DMS53 (cell line): Measurements from ENCODE around the gene POLA1.

ENCODE experiments used
- DNase-seq: peaks from one replicate; lab custom pipeline; 2025; lab: John Stamatoyannopoulos, UW

POLA1 gene, protein sequence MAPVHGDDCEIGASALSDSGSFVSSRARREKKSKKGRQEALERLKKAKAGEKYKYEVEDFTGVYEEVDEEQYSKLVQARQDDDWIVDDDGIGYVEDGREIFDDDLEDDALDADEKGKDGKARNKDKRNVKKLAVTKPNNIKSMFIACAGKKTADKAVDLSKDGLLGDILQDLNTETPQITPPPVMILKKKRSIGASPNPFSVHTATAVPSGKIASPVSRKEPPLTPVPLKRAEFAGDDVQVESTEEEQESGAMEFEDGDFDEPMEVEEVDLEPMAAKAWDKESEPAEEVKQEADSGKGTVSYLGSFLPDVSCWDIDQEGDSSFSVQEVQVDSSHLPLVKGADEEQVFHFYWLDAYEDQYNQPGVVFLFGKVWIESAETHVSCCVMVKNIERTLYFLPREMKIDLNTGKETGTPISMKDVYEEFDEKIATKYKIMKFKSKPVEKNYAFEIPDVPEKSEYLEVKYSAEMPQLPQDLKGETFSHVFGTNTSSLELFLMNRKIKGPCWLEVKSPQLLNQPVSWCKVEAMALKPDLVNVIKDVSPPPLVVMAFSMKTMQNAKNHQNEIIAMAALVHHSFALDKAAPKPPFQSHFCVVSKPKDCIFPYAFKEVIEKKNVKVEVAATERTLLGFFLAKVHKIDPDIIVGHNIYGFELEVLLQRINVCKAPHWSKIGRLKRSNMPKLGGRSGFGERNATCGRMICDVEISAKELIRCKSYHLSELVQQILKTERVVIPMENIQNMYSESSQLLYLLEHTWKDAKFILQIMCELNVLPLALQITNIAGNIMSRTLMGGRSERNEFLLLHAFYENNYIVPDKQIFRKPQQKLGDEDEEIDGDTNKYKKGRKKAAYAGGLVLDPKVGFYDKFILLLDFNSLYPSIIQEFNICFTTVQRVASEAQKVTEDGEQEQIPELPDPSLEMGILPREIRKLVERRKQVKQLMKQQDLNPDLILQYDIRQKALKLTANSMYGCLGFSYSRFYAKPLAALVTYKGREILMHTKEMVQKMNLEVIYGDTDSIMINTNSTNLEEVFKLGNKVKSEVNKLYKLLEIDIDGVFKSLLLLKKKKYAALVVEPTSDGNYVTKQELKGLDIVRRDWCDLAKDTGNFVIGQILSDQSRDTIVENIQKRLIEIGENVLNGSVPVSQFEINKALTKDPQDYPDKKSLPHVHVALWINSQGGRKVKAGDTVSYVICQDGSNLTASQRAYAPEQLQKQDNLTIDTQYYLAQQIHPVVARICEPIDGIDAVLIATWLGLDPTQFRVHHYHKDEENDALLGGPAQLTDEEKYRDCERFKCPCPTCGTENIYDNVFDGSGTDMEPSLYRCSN (N-terminal part only)

GRCh38 chrX:24693453-24694202 lies at the start of gene POLA1:
POLA1 (plus strand) TSS chrX:24693918; CDS start chrX:24693962, 44 bp downstream.
- peak; percentile 98 for DNase-seq

DNA sequence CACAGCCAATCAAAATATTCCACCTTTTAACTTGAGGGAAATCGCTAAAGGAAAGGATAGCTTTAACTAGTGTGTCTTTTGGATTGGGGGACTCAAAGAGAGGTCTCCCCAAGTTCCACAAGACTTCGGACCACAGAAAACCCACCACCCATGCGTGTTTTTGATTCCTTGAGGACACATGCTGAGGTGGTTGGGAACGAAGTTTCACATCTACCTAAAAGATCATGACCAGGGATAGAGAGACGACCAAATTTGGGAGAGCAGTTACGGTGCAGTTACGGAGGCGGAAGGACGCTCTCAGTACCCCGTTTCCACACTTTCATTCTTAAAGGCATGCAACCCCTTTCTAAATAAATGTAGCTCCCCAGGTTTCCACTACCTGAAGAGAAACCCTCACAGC lies 47.7 kb upstream of the POLA1 start:
- DNase-seq: no peak

GRCh38 chrX:24646745-24647182 lies 47.0 kb upstream of the POLA1 start:
- peak; percentile 82 for DNase-seq

DNA sequence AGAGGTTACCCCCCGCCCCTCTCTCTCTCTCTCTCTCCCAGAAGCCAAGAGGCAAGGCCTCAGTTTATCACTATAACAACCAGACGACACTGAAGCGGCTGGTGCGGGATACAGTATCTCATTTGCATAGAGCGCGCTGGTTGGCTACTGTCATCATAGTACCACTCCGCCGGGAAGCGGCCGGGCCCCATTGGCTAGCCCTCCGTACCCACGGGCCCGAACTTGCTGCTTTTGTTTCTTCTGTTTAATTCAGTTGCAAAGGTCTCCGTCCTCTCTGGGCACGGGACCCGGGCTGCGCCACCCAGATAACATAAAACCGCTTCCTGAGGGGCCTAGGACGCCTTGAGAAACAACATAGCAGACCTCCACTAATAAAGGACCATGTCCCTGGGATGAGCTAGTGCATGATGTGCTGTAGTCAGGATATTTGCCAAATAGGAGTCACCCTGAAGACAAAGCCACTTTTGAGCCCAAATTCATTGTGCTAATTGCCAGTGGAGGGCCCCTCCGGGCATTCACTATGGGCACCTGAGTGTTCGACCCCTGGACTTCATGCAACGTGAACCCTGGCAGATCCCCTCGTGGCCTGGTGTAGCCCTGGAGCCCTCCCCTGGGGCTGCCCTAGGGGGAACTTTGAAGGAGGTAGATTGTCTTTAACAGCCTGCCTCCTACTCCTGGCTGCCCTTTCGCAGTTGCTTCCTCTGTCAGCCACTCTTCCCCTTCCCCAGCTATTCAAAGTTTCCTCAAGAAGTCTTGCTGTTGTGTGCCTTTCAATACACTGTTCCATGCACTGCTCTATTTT lies 46.3 kb upstream of the POLA1 start, which contains the start of gene PCYT1B:
Gene PCYT1B (minus strand): TSS at position 91 of the 802 bp plus-strand sequence. CDS start 242 bp downstream, outside the sequence.
- DNase-seq: peak; percentile 95

DNA sequence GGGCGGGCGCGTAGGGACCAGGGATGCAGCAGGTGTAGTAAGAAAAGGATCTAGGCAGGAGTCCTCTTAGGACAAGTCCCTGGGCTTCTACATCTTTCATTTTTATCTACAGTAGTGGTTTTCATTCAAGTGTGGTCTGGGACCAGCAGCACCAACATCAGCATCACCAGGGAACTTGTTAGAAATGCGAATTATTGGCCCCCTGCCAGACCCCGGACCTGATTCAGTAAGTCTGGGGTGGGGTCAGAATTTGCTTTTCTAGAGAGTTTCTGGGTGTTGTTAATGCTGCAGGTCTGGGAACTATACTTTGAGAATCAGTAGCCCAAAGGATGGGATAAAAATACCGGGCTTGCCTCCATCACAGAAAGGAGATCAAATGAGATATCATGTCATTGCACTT lies 45.2 kb upstream of the POLA1 start:
- no peak for DNase-seq

GRCh38 chrX:24651783-24652182 lies 41.9 kb upstream of the POLA1 start:
- no peak for DNase-seq

GRCh38 chrX:24655679-24656078 lies 38.0 kb upstream of the POLA1 start:
- DNase-seq: peak; percentile 57

DNA sequence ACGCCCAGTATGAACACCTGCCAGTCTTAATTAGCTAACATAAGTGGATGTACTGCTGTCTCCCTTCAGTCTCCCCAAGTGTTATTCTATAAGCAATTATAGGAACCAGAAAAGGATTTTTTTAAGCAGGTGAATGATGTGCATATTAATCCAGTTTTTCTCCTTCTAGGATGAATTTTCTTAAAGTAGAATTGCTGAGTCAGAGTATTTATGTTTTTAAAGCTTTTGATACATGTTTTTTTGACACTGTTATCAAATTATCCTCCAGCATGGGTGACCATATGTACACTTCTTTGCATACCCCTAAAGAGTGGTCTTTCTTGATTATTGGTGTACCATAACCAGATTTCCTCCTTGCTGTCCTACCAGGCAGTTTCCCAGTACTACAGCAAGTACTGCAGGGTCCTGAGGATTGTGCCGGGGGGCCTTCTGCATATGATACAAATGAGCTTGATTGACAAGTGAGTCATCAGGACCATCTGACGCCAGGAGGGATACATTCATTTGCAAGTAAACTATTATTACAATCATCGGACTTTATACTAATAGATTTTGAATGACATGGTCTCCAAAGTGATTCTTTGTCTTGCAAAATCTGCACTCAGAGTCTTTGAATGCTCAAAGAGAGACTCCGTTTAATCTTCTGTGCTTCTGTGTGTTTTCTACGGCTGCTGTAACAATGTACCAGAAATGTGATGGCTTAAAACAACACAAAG lies 35.9 kb upstream of the POLA1 start:
- peak; percentile 7 for DNase-seq

DNA sequence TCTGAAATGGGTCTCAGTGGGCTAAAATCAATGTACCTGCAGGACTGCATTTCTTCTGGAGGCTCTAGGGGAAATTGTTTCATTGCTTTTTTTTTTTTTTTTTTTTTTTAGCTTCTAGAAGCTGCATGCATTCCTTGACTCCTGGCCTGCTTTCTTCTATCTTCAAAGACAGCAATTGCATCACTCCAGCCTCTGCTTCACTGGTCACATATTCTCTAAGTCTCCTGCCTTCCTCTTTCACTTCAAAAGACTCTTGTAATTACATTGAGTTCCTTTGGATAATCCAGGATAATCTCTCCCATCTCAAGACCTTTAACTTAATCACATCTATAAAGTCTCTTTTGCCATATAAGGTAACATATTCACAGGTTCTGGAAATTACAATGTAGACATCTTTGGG lies 35.3 kb upstream of the POLA1 start:
- no peak for DNase-seq

DNA sequence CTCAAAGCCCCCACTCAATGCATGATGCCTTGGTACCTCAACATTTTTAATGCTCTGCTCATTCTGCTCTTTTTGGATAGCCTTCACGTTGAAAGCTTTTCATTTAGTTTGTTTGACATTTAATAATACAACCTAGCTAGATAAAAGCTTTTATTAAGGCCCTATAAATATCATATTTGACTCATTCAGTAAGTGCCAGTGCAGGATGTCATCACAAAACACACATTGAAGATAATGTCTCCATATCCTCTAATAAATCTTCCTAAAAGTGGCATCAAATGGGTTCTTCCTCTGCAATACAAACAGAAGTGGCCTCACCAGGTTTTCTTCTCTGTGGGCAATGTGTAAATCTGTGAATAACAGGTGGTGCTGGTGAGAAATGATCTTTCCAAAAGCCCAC lies 34.6 kb upstream of the POLA1 start:
- no peak for DNase-seq

- DNase-seq: no peak
Measured at GRCh38 chrX:24659646-24660045, 34.1 kb upstream of the POLA1 start.

GRCh38 chrX:24661292-24661691 lies 32.4 kb upstream of the POLA1 start:
- no peak for DNase-seq

GRCh38 chrX:24662352-24662751 lies 31.4 kb upstream of the POLA1 start:
- no peak for DNase-seq

DNA sequence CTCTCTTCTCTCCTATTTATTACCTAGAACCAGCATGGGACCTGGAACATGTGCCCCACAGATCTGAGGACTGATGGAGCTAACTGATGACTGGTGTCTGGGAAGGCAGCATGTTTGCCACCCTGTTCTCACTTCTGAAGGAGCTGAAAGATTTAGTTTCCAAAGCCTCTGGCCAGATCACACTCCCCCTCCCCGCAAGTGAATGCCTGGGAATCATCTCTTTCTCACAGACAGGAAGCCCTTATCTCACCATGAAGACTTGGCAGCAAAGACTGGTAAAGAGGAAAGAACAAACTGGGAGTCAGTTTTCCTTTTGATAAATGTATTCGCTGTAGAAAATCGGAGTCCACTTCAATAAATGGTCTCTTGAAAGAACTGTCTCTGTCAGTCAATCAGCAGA lies 25.6 kb upstream of the POLA1 start:
- no peak for DNase-seq

- peak; percentile 43 for DNase-seq
Measured at GRCh38 chrX:24672701-24673190, 21.0 kb upstream of the POLA1 start.

DNA sequence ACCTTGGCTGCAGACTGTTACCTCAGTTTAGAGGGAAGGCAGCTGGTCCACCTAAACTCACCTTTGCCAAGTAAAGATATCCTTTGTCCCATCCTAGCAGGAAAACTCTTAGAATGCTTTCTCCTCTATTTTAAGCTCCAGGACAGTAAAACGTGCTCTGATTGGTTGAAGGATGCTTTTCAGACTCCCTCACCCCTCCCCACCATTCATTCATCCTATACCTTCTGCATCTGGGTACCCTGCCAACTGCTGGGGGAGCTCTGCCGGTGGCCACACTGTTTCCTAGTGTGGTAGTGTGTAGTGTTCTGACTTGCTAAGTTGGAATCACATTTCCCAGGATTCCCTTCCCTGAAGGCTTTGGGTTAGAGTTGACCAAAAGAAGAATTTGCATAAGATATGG lies 20.3 kb upstream of the POLA1 start:
- no peak for DNase-seq

- DNase-seq: peak; percentile 72
Measured at GRCh38 chrX:24676403-24677024, 17.2 kb upstream of the POLA1 start.

- DNase-seq: no peak
Measured at GRCh38 chrX:24682739-24683432, 10.8 kb upstream of the POLA1 start.
